Stimulated activated CD4-positive, alpha-beta T cell treated with anti-CD3 and anti-CD28 coated beads, TNF-alpha, amount 100 ng/mL, for 4 hours (primary cell): ENCODE results near the gene PATZ1.
"Not testable (repeated sequence)": the region's sequence is repeated elsewhere in the genome, so short reads cannot be mapped to it uniquely, and the experiment has no call there.

Source experiments
- DNase-seq, 3 experiments: peaks; one replicate each; pipeline ENCODE4 v3.0.0-alpha.2; 2020; ENCODE audit warnings: low read depth in 3 of 3

Gene PATZ1

GRCh38 chr22:31346255-31346732, at the start of gene PATZ1:
Gene PATZ1 (minus strand): TSS chr22:31346346. CDS start chr22:31345602, 744 bp downstream.
- DNase-seq: peak in 2 of 3 experiments; percentile 52 to 55

- no peak for DNase-seq
These were observed 48.2 kb upstream of the PATZ1 start for GRCh38 chr22:31394326-31394725.

- DNase-seq: no peak
These were observed 47.7 kb upstream of the PATZ1 start for GRCh38 chr22:31393893-31394292.

- DNase-seq: not testable (repeated sequence)
These were observed 32.5 kb upstream of the PATZ1 start for GRCh38 chr22:31378651-31379050.

- DNase-seq: no peak
These were observed 32.0 kb upstream of the PATZ1 start for GRCh38 chr22:31378123-31378522.

GRCh38 chr22:31377612-31378011, 31.5 kb upstream of the PATZ1 start:
- no peak for DNase-seq

- no peak for DNase-seq
These were observed 21.3 kb upstream of the PATZ1 start for GRCh38 chr22:31367426-31367825.

GRCh38 chr22:31363885-31364465, 17.8 kb upstream of the PATZ1 start:
- no peak for DNase-seq

- DNase-seq: no peak
These were observed 15.6 kb upstream of the PATZ1 start for GRCh38 chr22:31361743-31362142.

GRCh38 chr22:31360029-31360428, 13.9 kb upstream of the PATZ1 start:
- DNase-seq: no peak

- DNase-seq: no peak
These were observed 8.4 kb upstream of the PATZ1 start for GRCh38 chr22:31354515-31354914.

- DNase-seq: no peak
These were observed 4.3 kb upstream of the PATZ1 start for GRCh38 chr22:31350410-31350863.

GRCh38 chr22:31349960-31350359, 3.8 kb upstream of the PATZ1 start:
- no peak for DNase-seq

GRCh38 chr22:31348766-31349165, 2.6 kb upstream of the PATZ1 start:
- DNase-seq: no peak

GRCh38 chr22:31348009-31348337, 1.8 kb upstream of the PATZ1 start:
- not testable (repeated sequence) for DNase-seq

GRCh38 chr22:31347251-31348008, 1.3 kb upstream of the PATZ1 start:
- peak in 1 of 3 experiments; percentile 52 for DNase-seq

- DNase-seq: peak in 1 of 3 experiments; percentile 26
These were observed 646 bp upstream of the PATZ1 start for GRCh38 chr22:31346733-31347250.

GRCh38 chr22:31345331-31346254, 553 bp downstream of the PATZ1 start:
- DNase-seq: peak; percentile 79 to 83 (median 83)

GRCh38 chr22:31344578-31345330, 1.4 kb downstream of the PATZ1 start:
- no peak for DNase-seq

- DNase-seq: no peak
These were observed 1.9 kb downstream of the PATZ1 start for GRCh38 chr22:31344256-31344577.
